NCI-H1048 (cell line): ENCODE data around the gene NCOA7.

Experiments
- DNase-seq: peaks from one replicate; lab custom pipeline; 2025; lab: John Stamatoyannopoulos, UW

NCOA7 gene

GRCh38 chr6:125815080-125815910 lies 24.5 kb downstream of the NCOA7 start:
- no peak for DNase-seq

GRCh38 chr6:125816828-125817280 lies 26.1 kb downstream of the NCOA7 start:
- no peak for DNase-seq

GRCh38 chr6:125818225-125818657 lies 27.5 kb downstream of the NCOA7 start:
- no peak for DNase-seq

- no peak for DNase-seq
Observed at GRCh38 chr6:125818772-125819260, 28.1 kb downstream of the NCOA7 start.

- no peak for DNase-seq
Observed at GRCh38 chr6:125819535-125820326, 29.0 kb downstream of the NCOA7 start.

GRCh38 chr6:125821825-125822281 lies 31.1 kb downstream of the NCOA7 start:
- no peak for DNase-seq

GRCh38 chr6:125823180-125823579 lies 32.4 kb downstream of the NCOA7 start:
- no peak for DNase-seq

GRCh38 chr6:125824946-125825771 lies 34.4 kb downstream of the NCOA7 start:
- no peak for DNase-seq

GRCh38 chr6:125826695-125827463 lies 36.1 kb downstream of the NCOA7 start:
- no peak for DNase-seq

- DNase-seq: no peak
Observed at GRCh38 chr6:125827788-125828320, 37.1 kb downstream of the NCOA7 start.

- no peak for DNase-seq
Observed at GRCh38 chr6:125828476-125829039, 37.8 kb downstream of the NCOA7 start.

GRCh38 chr6:125829433-125829832 lies 38.7 kb downstream of the NCOA7 start:
- DNase-seq: no peak

GRCh38 chr6:125831659-125832058 lies 40.9 kb downstream of the NCOA7 start:
- DNase-seq: no peak

GRCh38 chr6:125832391-125833117 lies 41.8 kb downstream of the NCOA7 start:
- no peak for DNase-seq

GRCh38 chr6:125834348-125834747 lies 43.6 kb downstream of the NCOA7 start:
- DNase-seq: no peak

GRCh38 chr6:125835221-125835744 lies 44.5 kb downstream of the NCOA7 start:
- no peak for DNase-seq

GRCh38 chr6:125836466-125836865 lies 45.7 kb downstream of the NCOA7 start:
- DNase-seq: no peak

- no peak for DNase-seq
Observed at GRCh38 chr6:125839471-125839870, 48.7 kb downstream of the NCOA7 start.

- no peak for DNase-seq
Observed at GRCh38 chr6:125839879-125840278, 49.1 kb downstream of the NCOA7 start.
